ENCODE results near the gene ERRFI1.

ERRFI1 gene

GRCh38 chr1:8019229-8019620, 6.9 kb downstream of the ERRFI1 start:
- no peak for DNase-seq (ENCODE audit: low read depth in 2 of 2)

DNA sequence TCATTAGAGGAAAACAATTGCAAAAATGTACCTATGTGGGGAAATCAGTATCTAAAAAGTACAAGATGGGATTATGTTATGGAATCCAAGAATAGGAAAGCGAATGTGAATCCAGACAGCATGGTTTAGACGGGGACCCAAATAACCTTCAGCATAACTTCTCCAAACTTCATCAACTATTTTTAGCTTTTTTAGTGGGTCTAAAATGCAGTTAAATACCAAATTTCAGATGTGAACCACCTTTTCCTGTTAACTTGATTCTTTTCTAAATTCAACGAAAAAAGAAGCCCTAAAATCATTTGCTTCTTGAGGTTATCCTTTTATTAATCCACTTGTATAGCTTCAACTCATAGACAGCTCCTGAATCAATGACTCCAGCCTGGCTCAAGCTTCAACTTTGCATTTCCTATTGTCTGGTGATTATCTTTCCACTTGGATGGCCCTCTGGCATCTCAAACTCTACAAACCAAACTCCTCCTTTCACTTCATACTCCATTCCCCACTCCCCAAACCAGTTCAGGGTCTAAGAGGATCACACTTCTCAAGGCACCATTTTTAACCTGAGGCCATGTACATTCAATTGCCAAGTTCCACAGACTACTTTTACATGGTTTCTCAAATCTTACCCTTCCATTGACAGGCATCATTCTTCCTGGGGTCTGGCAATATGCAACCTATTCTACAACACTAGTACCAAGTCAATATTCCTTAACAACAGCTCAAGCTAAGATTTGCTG, 7.4 kb downstream of the ERRFI1 start:
- DNase-seq (ENCODE audit: low read depth in 2 of 2) = no peak

GRCh38 chr1:8017495-8018197, 8.5 kb downstream of the ERRFI1 start:
- DNase-seq (ENCODE audit: low read depth in 2 of 2) = peak; percentile 81 to 82

- no peak for DNase-seq (ENCODE audit: low read depth in 2 of 2)
These were observed 9.2 kb downstream of the ERRFI1 start for GRCh38 chr1:8016895-8017241.

- DNase-seq (ENCODE audit: low read depth in 2 of 2) = no peak
These were observed 9.8 kb downstream of the ERRFI1 start for GRCh38 chr1:8016210-8016894.

DNA sequence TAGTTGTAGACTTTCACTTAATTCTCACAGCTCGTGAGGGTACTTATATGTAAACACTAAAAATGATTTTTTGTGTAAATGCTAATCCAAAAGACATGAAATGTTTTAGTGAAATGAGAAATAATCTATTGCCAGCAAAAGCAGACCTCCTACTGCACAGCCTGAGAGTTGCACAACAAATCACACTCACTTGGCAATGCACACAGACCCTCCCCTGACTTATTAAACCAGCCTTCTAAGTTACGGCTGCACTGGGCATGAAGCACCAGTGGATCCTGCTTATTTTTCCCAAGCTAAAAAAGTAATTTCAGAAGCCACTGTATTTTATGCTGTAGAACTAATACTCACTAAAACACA, 10.3 kb downstream of the ERRFI1 start:
- DNase-seq (ENCODE audit: low read depth in 2 of 2) = no peak

GRCh38 chr1:8015036-8015808, 10.9 kb downstream of the ERRFI1 start:
- peak; percentile 69 to 71 for DNase-seq (ENCODE audit: low read depth in 2 of 2)

GRCh38 chr1:8014381-8014988, 11.6 kb downstream of the ERRFI1 start:
- DNase-seq (ENCODE audit: low read depth in 2 of 2) = no peak

DNA sequence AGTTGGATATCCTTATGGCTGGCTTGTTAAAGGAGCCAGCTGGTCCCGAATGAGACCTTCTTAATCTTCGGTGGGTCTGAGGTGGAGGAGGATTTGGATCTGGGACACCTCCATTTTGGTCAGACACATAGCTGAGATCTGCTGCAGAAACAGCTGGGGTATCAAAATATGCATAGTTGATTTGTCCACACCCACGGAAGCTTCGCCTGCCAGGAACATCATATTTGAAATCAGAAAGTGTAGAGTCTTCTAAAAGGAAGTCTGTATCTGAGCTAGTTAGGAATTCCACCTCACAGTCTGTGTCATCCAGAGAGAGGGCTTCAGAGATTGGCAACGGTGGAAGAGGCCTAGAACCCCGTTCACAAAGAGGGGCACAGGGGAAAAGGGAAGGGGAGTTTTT, 12.3 kb downstream of the ERRFI1 start:
- DNase-seq (ENCODE audit: low read depth in 2 of 2) = no peak

DNA sequence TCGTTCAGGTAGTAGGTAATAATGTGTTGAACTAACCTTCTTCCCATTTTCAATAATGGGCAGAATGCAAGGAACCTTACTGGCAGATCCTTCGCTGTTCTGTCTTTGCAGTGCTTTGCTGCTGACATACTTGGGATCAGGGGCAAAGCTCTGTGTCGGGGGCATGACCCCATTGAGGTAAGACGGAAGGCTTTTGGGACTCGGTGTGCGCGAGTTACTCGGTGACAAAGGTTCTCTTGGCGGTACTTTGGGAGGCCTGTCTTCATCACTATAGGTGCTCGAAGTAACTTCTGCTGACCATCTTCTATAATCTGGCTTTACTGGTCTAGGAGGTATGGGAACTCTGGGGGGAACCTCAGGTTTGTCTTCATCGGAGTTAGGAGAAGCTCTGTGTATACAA, 12.7 kb downstream of the ERRFI1 start:
- DNase-seq (ENCODE audit: low read depth in 2 of 2) = no peak

GRCh38 chr1:8012955-8013354, 13.2 kb downstream of the ERRFI1 start:
- DNase-seq (ENCODE audit: low read depth in 2 of 2) = no peak

DNA sequence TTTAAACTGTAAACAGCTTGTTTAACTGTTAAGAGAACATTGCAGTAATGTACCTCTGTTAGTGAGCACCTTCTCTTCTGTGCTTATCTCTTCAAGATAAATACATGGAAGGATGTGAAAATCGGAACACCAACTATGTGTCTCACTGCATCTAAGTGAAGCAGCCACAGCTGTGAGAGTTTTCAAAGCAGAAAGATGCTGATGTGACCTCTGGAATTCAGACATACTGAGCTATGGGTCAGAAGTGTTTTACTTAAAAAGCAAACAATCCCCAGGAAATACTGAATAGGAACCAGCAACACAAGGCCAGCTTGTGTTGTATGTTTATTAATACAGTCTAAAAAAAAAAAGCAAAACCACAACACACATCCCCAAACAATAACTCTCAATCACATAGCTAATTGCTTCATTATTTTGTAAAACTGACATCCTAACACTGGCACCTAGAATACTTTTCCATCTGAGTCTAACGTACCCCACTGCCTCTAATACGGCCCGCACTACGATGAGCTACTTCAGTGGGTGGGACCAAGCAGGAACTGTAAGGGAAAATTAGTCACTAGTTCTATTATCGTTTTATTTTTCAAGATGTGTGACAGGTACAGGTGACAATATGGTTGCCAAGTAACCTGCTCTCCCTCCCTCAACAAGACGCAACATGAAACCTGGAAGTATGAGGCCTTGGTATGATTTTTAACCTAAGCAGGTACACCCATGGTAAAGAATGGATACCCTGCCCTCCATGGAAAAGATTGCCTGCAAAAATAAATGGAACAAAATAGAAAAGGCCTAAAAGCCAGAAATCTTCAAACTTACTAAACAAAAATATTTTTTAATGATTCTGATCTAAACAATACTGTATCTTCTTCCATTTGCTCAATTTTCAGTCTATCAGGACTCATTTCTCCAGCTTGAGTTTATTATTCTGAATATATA, 13.9 kb downstream of the ERRFI1 start:
- no peak for DNase-seq (ENCODE audit: low read depth in 2 of 2)

DNA sequence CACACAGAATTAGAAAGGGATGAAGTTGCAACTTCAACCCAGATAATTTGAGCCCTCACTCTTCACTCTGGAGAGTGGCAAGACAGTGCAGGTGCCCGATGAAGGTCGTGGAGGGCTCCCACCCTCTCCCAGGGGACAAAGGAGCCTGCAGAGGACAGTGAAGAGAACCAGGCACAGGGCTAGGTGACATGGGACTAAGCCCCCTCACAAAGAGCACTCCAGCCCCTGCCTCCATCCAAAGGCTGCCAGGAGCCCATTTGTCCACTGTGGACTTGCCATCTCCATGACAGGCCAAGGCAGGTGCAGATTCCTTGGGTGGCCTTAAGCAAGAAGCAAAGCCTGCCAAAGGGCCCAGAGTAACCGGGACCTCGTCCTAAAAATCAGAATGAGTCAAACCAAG, 15.1 kb downstream of the ERRFI1 start:
- no peak for DNase-seq (ENCODE audit: low read depth in 2 of 2)

- no peak for DNase-seq (ENCODE audit: low read depth in 2 of 2)
These were observed 15.9 kb downstream of the ERRFI1 start for GRCh38 chr1:8010080-8010664.

- no peak for DNase-seq (ENCODE audit: low read depth in 2 of 2)
These were observed 16.8 kb downstream of the ERRFI1 start for GRCh38 chr1:8009043-8010002.

- DNase-seq (ENCODE audit: low read depth in 2 of 2) = no peak
These were observed 19.8 kb downstream of the ERRFI1 start for GRCh38 chr1:8006037-8006963.

DNA sequence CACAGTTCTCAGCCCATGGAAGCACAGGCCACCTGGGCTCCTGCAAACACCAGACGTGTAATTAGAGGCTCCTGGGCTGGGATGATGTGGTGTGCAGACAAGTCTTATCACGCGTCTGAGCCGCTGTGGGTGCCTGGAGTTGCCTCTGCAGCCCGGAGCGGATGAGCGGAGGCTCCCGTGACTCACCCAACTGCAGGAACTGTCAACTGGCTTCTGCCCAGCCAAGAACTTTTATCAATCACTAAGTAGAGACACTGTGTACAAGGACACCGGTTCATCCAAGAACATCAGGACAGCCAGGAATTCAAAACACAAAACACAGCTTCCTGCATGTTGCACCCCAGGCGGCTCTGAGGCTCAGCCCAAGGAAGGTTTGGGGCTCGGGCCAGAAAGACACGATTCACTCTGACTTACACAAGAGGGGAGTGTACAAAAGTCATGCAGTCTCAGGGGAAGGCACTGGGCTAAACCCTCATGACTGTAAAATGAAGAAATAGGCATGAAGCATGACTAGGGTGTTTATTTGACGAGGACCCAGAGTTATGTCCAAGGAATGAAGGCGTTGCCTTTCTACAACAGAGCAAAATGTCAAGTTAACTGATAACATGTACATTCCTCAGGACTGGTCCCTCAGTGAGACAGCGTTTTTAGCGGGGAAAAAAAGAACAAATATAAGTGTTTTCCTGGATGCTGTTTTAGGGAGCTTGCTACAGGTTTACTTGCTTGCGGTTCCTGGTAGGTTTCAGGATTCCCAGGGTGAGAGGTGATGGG, 21.1 kb downstream of the ERRFI1 start:
- peak; percentile 80 to 81 for DNase-seq (ENCODE audit: low read depth in 2 of 2)

Data from fibroblast of skin of left biceps (primary cell).